GM21723 (cell line): Measurements from ENCODE around the gene PRRG4.
A peak's percentile ranks its signal among the peaks of the same experiment; 100 is the strongest.
"Not testable (repeated sequence)": the region's sequence is repeated elsewhere in the genome, so short reads cannot be mapped to it uniquely, and the experiment has no call there.

Source experiments
- ATAC-seq: cut with Tn5 transposase; IDR thresholded peaks from one replicate; pipeline ENCODE4 v1.9.1; 2021; ENCODE audit warnings: mild to moderate bottlenecking, moderate library complexity; ENCODE audit not compliant: unreplicated experiment

The PRRG4 gene

GRCh38 chr11:32829157-32829679 lies 509 bp upstream of the PRRG4 start:
- ATAC-seq: peak; percentile 56

- ATAC-seq: no peak
Measured at GRCh38 chr11:32830413-32830738, 649 bp downstream of the PRRG4 start.

GRCh38 chr11:32830796-32831195 lies 1.1 kb downstream of the PRRG4 start:
- no peak for ATAC-seq

- ATAC-seq: no peak
Measured at GRCh38 chr11:32831221-32831620, 1.5 kb downstream of the PRRG4 start.

GRCh38 chr11:32833921-32834320 lies 4.2 kb downstream of the PRRG4 start:
- no peak for ATAC-seq

- no peak for ATAC-seq
Measured at GRCh38 chr11:32836946-32837345, 7.2 kb downstream of the PRRG4 start.

GRCh38 chr11:32838505-32839274 lies 9.0 kb downstream of the PRRG4 start:
- no peak for ATAC-seq

GRCh38 chr11:32839308-32839707 lies 9.6 kb downstream of the PRRG4 start:
- ATAC-seq: no peak

- no peak for ATAC-seq
Measured at GRCh38 chr11:32840587-32840986, 10.9 kb downstream of the PRRG4 start.

GRCh38 chr11:32843544-32843943 lies 13.8 kb downstream of the PRRG4 start:
- ATAC-seq: no peak

GRCh38 chr11:32847511-32847910 lies 17.8 kb downstream of the PRRG4 start:
- ATAC-seq: no peak

GRCh38 chr11:32849761-32850160 lies 20.0 kb downstream of the PRRG4 start:
- no peak for ATAC-seq

GRCh38 chr11:32851251-32851650 lies 21.5 kb downstream of the PRRG4 start:
- no peak for ATAC-seq

- ATAC-seq: no peak
Measured at GRCh38 chr11:32852207-32852606, 22.5 kb downstream of the PRRG4 start.

- no peak for ATAC-seq
Measured at GRCh38 chr11:32855601-32856000, 25.9 kb downstream of the PRRG4 start.

- no peak for ATAC-seq
Measured at GRCh38 chr11:32858731-32859130, 29.0 kb downstream of the PRRG4 start.

- no peak for ATAC-seq
Measured at GRCh38 chr11:32861850-32862577, 32.3 kb downstream of the PRRG4 start.

GRCh38 chr11:32864555-32864954 lies 34.8 kb downstream of the PRRG4 start:
- no peak for ATAC-seq

- not testable (repeated sequence) for ATAC-seq
Measured at GRCh38 chr11:32868752-32869151, 39.0 kb downstream of the PRRG4 start.

GRCh38 chr11:32870676-32871075 lies 40.9 kb downstream of the PRRG4 start:
- no peak for ATAC-seq

GRCh38 chr11:32874132-32874531 lies 44.4 kb downstream of the PRRG4 start:
- ATAC-seq: no peak

GRCh38 chr11:32881286-32881685 lies 51.6 kb downstream of the PRRG4 start:
- ATAC-seq: no peak
